H1 (cell line): ENCODE measurements around the gene FCER2. TPM values are rescaled to one million over a fixed set of nuclear protein-coding genes. Genes with fewer than 3 reads are reported as not detected.

Experiments
- CTCF ChIA-PET: fragments of 300-600 bp; sonication (Branson Sonifier 250); formaldehyde crosslinking; loops from one replicate; lab custom pipeline; 2021; ENCODE audit not compliant: partially characterized antibody; lab: Charles Lee
- POLR2A ChIA-PET: fragments of 300-600 bp; sonication (Branson Sonifier 250); formaldehyde crosslinking; loops from one replicate; lab custom pipeline; 2021; ENCODE audit warnings: inconsistent platforms; ENCODE audit not compliant: partially characterized antibody; lab: Charles Lee
- DNase-seq, 2 experiments: peaks; one replicate each; pipeline versions ENCODE4 v3.0.0 to v3.0.0-alpha.2; 2010 to 2022; ENCODE audit warnings: low spot score in 2 of 2, low read depth in 1 of 2, mixed read lengths in 1 of 2
- FAIRE-seq: peaks from 2 replicates; lab custom pipeline; 2011; peaks lifted over from hg19 to GRCh38; lab: Jason Lieb, UNC
- H2AFZ ChIP-seq: 2 replicates; pipeline ENCODE4 v1.8.1; 2012; ENCODE audit warnings: low read length, inconsistent platforms
- H2AK5ac ChIP-seq: 2 replicates; pipeline ENCODE4 v1.6.1; 2013; ENCODE audit warnings: low read depth, low read length
- H2BK120ac ChIP-seq: replicated peaks from 2 replicates; pipeline ENCODE3; 2013; ENCODE audit warnings: low read depth, low read length, inconsistent platforms
- H2BK12ac ChIP-seq: 2 replicates; pipeline ENCODE4 v1.6.1; 2013; ENCODE audit warnings: low read depth, low read length
- H2BK15ac ChIP-seq: 2 replicates; pipeline ENCODE4 v1.6.1; 2013; ENCODE audit warnings: low read length
- H2BK20ac ChIP-seq: 2 replicates; pipeline ENCODE4 v1.6.1; 2013; ENCODE audit warnings: low read length
- H2BK5ac ChIP-seq: 2 replicates; pipeline ENCODE4 v1.6.1; 2013; ENCODE audit warnings: low read depth, low read length
- H3K14ac ChIP-seq: 2 replicates; pipeline ENCODE4 v1.6.1; 2013; ENCODE audit warnings: inconsistent platforms; ENCODE audit not compliant: insufficient read length
- H3K18ac ChIP-seq: 2 replicates; pipeline ENCODE4 v1.6.1; 2013; ENCODE audit warnings: low read length; ENCODE audit errors: extremely low read depth
- H3K23ac ChIP-seq: 2 replicates; pipeline ENCODE4 v1.6.1; 2013; ENCODE audit warnings: inconsistent platforms; ENCODE audit not compliant: insufficient read length
- H3K23me2 ChIP-seq: 2 replicates; pipeline ENCODE4 v1.6.1; 2013; ENCODE audit warnings: low read depth, low read length
- H3K27ac ChIP-seq: 2 replicates; pipeline ENCODE4 v1.6.1; 2011; ENCODE audit warnings: low read depth, low read length, inconsistent platforms
- H3K27me3 ChIP-seq, 4 experiments: replicated peaks in 1 of 4; 1 replicate in 1 of 4; 2 replicates in 3 of 4; pipeline versions ENCODE4 v1.6.1 to v1.8.1; 2011 to 2013; ENCODE audit warnings: low read length in 3 of 4, mild to moderate bottlenecking in 3 of 4, inconsistent platforms in 2 of 4, mixed read lengths in 2 of 4, moderate library complexity in 1 of 4; ENCODE audit not compliant: control insufficient read depth in 3 of 4, insufficient read depth in 3 of 4; ENCODE audit errors: extremely low read depth in 1 of 4
- H3K36me3 ChIP-seq, 4 experiments: 2 replicates each; pipeline versions ENCODE4 v1.6.1 to v1.8.1; 2011 to 2013; ENCODE audit warnings: mild to moderate bottlenecking in 4 of 4, low read length in 3 of 4, moderate library complexity in 2 of 4, control low read depth in 1 of 4, inconsistent platforms in 1 of 4; ENCODE audit not compliant: insufficient read depth in 4 of 4, control insufficient read depth in 2 of 4
- H3K4ac ChIP-seq: replicated peaks from 2 replicates; pipeline ENCODE3; 2013; ENCODE audit warnings: low read length, low read depth, mixed read lengths, inconsistent platforms; ENCODE audit not compliant: insufficient read length
- H3K4me1 ChIP-seq, 4 experiments: replicated peaks in 1 of 4; 1 replicate in 1 of 4; 2 replicates in 3 of 4; pipeline versions ENCODE4 v1.6.1 to v1.8.1; 2011 to 2013; ENCODE audit warnings: low read length in 3 of 4, inconsistent platforms in 2 of 4, mixed read lengths in 1 of 4; ENCODE audit not compliant: insufficient read depth in 4 of 4, control insufficient read depth in 3 of 4
- H3K4me2 ChIP-seq, 2 experiments: 2 replicates each; pipeline versions ENCODE4 v1.6.1 to v1.8.1; 2011 to 2013; ENCODE audit warnings: low read depth in 2 of 2, low read length in 2 of 2, control low read depth in 1 of 2, inconsistent platforms in 1 of 2, mild to moderate bottlenecking in 1 of 2; ENCODE audit not compliant: insufficient read depth in 1 of 2
- H3K4me3 ChIP-seq, 4 experiments: fragments of 200-600, 300-600 bp in 1 of 4; sonication (generic), shearing (Covaris generic), sonication (Bioruptor Twin) in 1 of 4; 2 replicates each; pipeline versions ENCODE4 v1.5.1 to v1.8.1; 2011 to 2016; ENCODE audit warnings: low read length in 4 of 4, low read depth in 3 of 4, control low read depth in 2 of 4, inconsistent platforms in 2 of 4, mild to moderate bottlenecking in 2 of 4, mixed read lengths in 1 of 4, moderate library complexity in 1 of 4; ENCODE audit not compliant: insufficient read depth in 2 of 4; ENCODE audit errors: extremely low read depth in 1 of 4
- H3K56ac ChIP-seq: replicated peaks from 2 replicates; pipeline ENCODE3; 2013; ENCODE audit warnings: low read depth, mild to moderate bottlenecking, mixed read lengths, low read length, inconsistent platforms; ENCODE audit not compliant: insufficient read length
- H3K79me1 ChIP-seq: 2 replicates; pipeline ENCODE4 v1.6.1; 2013; ENCODE audit warnings: low read depth, low read length, control low read depth
- H3K79me2 ChIP-seq, 2 experiments: 2 replicates each; pipeline versions ENCODE4 v1.6.1 to v1.8.1; 2012 to 2013; ENCODE audit warnings: low read length in 2 of 2, mild to moderate bottlenecking in 2 of 2, inconsistent platforms in 1 of 2; ENCODE audit not compliant: insufficient read depth in 2 of 2, control insufficient read depth in 1 of 2
- H3K9ac ChIP-seq, 4 experiments: replicated peaks in 1 of 4; 1 replicate in 1 of 4; 2 replicates in 3 of 4; pipeline versions ENCODE4 v1.6.1 to v1.8.1; 2011 to 2013; ENCODE audit warnings: low read depth in 3 of 4, low read length in 3 of 4, control low read depth in 2 of 4, mild to moderate bottlenecking in 2 of 4, moderate library complexity in 2 of 4, inconsistent platforms in 1 of 4; ENCODE audit errors: extremely low read depth in 1 of 4
- H3K9me3 ChIP-seq, 2 experiments: 2 replicates each; pipeline versions ENCODE4 v1.6.1 to v1.8.1; 2012 to 2013; ENCODE audit warnings: mild to moderate bottlenecking in 2 of 2, moderate library complexity in 2 of 2, control low read depth in 1 of 2, inconsistent platforms in 1 of 2, low read depth in 1 of 2, low read length in 1 of 2, mixed read lengths in 1 of 2; ENCODE audit not compliant: insufficient read depth in 2 of 2
- H4K20me1 ChIP-seq, 2 experiments: replicated peaks in 1 of 2; 2 replicates each; pipeline versions ENCODE3 to v1.8.1; 2011 to 2013; ENCODE audit warnings: inconsistent platforms in 2 of 2, low read length in 2 of 2, mild to moderate bottlenecking in 1 of 2; ENCODE audit not compliant: insufficient read depth in 2 of 2, control insufficient read depth in 1 of 2
- H4K5ac ChIP-seq: 2 replicates; pipeline ENCODE4 v1.6.1; 2013; ENCODE audit warnings: low read length, low read depth, mixed read lengths, inconsistent platforms; ENCODE audit not compliant: insufficient read length
- H4K8ac ChIP-seq: 2 replicates; pipeline ENCODE4 v1.8.0; 2013; ENCODE audit warnings: mild to moderate bottlenecking, moderate library complexity, low read length, inconsistent platforms; ENCODE audit not compliant: insufficient read depth; ENCODE audit errors: extremely low read depth
- H4K91ac ChIP-seq: replicated peaks from 2 replicates; pipeline ENCODE3; 2013; ENCODE audit warnings: low read length, mixed read lengths, inconsistent platforms; ENCODE audit not compliant: insufficient read length
- BACH1 ChIP-seq: IDR thresholded peaks from 2 replicates; pipeline ENCODE4 v1.6.1; 2012; ENCODE audit warnings: low read length, improper control_type of control experiment
- CHD2 ChIP-seq: IDR thresholded peaks from 2 replicates; pipeline ENCODE4 v1.6.1; 2012; ENCODE audit warnings: low read length, improper control_type of control experiment
- GABPA ChIP-seq: IDR thresholded peaks from 2 replicates; pipeline ENCODE4 v1.6.1; 2011; ENCODE audit warnings: mild to moderate bottlenecking, low read length, moderate library complexity, borderline replicate concordance; ENCODE audit not compliant: insufficient read depth
- HDAC2 ChIP-seq, 2 experiments: fragments of 300-600 bp in 1 of 2; sonication (generic) in 1 of 2; IDR thresholded peaks; 2 replicates each; pipeline ENCODE4 v1.6.1; 2011 to 2012; ENCODE audit warnings: low read depth in 2 of 2, low read length in 2 of 2, mild to moderate bottlenecking in 2 of 2, moderate library complexity in 2 of 2, borderline replicate concordance in 1 of 2, inconsistent platforms in 1 of 2
- KDM5A ChIP-seq: fragments of 200-600 bp; IDR thresholded peaks from 2 replicates; pipeline ENCODE4 v1.7.1; 2012; ENCODE audit warnings: mild to moderate bottlenecking, low read length, inconsistent platforms, mixed read lengths
- NANOG ChIP-seq: IDR thresholded peaks from 2 replicates; pipeline ENCODE4 v1.6.1; 2011; ENCODE audit warnings: low read length, low read depth, mild to moderate bottlenecking, inconsistent platforms; ENCODE audit not compliant: insufficient read depth, poor library complexity, severe bottlenecking
- POLR2A ChIP-seq, 2 experiments: IDR thresholded peaks; 1 replicate in 1 of 2; 2 replicates in 1 of 2; pipeline ENCODE4 v1.6.1; 2011; ENCODE audit warnings: low read depth in 2 of 2, low read length in 2 of 2, mild to moderate bottlenecking in 2 of 2; ENCODE audit errors: control extremely low read depth in 1 of 2
- POLR2AphosphoS5 ChIP-seq: IDR thresholded peaks from 2 replicates; pipeline ENCODE4 v1.6.1; 2011; ENCODE audit warnings: low read depth, low read length
- RAD21 ChIP-seq, 2 experiments: IDR thresholded peaks in 1 of 2; conservative IDR thresholded peaks in 1 of 2; 2 replicates each; pipeline ENCODE4 v1.6.1; 2011; ENCODE audit warnings: low read depth in 2 of 2, low read length in 2 of 2, improper control_type of control experiment in 1 of 2, inconsistent platforms in 1 of 2, mild to moderate bottlenecking in 1 of 2, moderate library complexity in 1 of 2
- TBP ChIP-seq: IDR thresholded peaks from 2 replicates; pipeline ENCODE4 v1.6.1; 2011; ENCODE audit warnings: low read depth, low read length, improper control_type of control experiment
- YY1 ChIP-seq: IDR thresholded peaks from 2 replicates; pipeline ENCODE4 v1.6.1; 2011; ENCODE audit warnings: low read depth, mild to moderate bottlenecking, low read length
- WGBS, 2 experiments: shearing (Covaris generic) in 1 of 2; methylation state at CpG; one replicate each; pipeline versions ENCODE4 v1.1.6 to v1.1.7; 2013 to 2015; ENCODE audit warnings: low lambda C conversion rate in 2 of 2, mixed read lengths in 2 of 2, inconsistent platforms in 1 of 2, low coverage in 1 of 2, missing lambda C conversion rate in 1 of 2; ENCODE audit not compliant: insufficient replicate concordance in 2 of 2, insufficient coverage in 1 of 2, insufficient read length in 1 of 2; ENCODE audit errors: extremely low coverage in 1 of 2, missing lambda C conversion rate in 1 of 2; 5-methylcytosine and 5-hydroxymethylcytosine counted together
- polyA plus RNA-seq, 7 experiments: library from polyadenylated mRNA; depleted of rRNA in 3 of 7; stranded (reverse) in 5 of 7; unstranded in 2 of 7; fragments of >200 nt in 5 of 7; fragments of 200-250 nt in 2 of 7; gene quantifications; 1 replicate in 5 of 7; 2 replicates in 1 of 7; 4 replicates in 1 of 7; pipeline versions ENCODE4 v1.2.1 to v1.2.3, GENCODE V29; 2011 to 2013; ENCODE audit warnings: missing spikeins in 2 of 7, mixed read lengths in 2 of 7
- total RNA-seq: library from RNA; stranded (reverse); fragmentation: NEBNext Ultra II Directional; extraction: Animal tissue kit (Norgen Biotek cat#: 25700); gene quantifications from 2 replicates; pipeline ENCODE4 v1.2.1, GENCODE V29; 2021
- TF ChIP-seq, protein P1 (sequence below): IDR thresholded peaks from 2 replicates; pipeline ENCODE4 v1.6.1; 2012; ENCODE audit warnings: inconsistent platforms

The FCER2 gene
- total and polyA plus RNA-seq, 2 of the 8 experiments (the other 6 are each of a cell fraction or from before 2014, with no cell fraction given), result 0.67 TPM; not detected in 1

DNA sequence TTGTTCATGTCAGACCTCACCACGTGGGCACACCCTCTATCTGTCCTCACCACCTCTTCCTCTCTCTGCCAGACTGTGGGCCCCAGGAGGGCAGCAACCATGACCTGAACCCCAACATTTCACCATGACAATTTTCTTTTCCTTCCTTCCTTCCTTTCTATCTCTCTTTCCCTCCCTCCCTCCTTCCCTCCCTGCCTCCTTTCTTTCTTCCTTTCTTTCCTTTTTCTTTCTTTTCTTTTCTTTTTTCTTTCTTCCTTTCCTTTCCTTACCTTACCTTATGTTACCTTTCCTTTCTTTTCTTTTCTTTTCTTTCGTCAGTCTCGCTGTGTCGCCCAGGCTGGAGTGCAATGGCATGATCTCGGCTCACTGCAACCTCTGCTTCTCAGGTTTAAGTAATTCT is 8.7 kb upstream of the FCER2 start:
- ChIA-PET POLR2A (no interaction called here), CTCF (no interaction called here)
- H3K4me2 ChIP-seq, result no peak overlapping the region
- no peaks in the 10 kb centered on the region for H3K79me1 ChIP-seq
- no peak overlapping the region for H2AK5ac ChIP-seq
- H3K4me1 ChIP-seq, result no peaks in the 10 kb centered on the region; a peak in 1 of 7 replicates
- H3K14ac ChIP-seq, result no peak overlapping the region
- H4K20me1 ChIP-seq, result no peaks in the 10 kb centered on the region
- no peaks in the 10 kb centered on the region for H3K79me2 ChIP-seq
- no peak overlapping the region for H4K8ac ChIP-seq
- no peak overlapping the region for H3K18ac ChIP-seq
- H3K36me3 ChIP-seq, result no peaks in the 10 kb centered on the region
- no peak overlapping the region for H2BK12ac ChIP-seq
- no peak overlapping the region for H2BK15ac ChIP-seq
- 0 out of 2 replicates have a peak, but pooled peaks cover 1% of the 10 kb centered on the region for H3K23me2 ChIP-seq
- FAIRE-seq (no peak), DNase-seq (no peak)
- WGBS, 2 experiments, result 83% methylated on average over 5 of the region's 5 CpGs; no CpG with 5 or more reads in 1 of the 2 experiments
- H4K91ac ChIP-seq, result no peak overlapping the region
- no peak overlapping the region for H3K9ac ChIP-seq
- H3K9me3 ChIP-seq, result no peaks in the 10 kb centered on the region
- no peak overlapping the region for H4K5ac ChIP-seq
- no peak overlapping the region for H2BK120ac ChIP-seq
- H3K4me3 ChIP-seq, result no peak overlapping the region
- no peak overlapping the region for H3K4ac ChIP-seq
- no peaks in the 10 kb centered on the region; a peak in 1 of 7 replicates for H3K27me3 ChIP-seq
- no peak overlapping the region for H2BK20ac ChIP-seq
- H3K27ac ChIP-seq, result no peak overlapping the region
- H3K23ac ChIP-seq, result no peak overlapping the region
- H3K56ac ChIP-seq, result no peak overlapping the region
- H2AFZ ChIP-seq, result no peak overlapping the region
- no peak overlapping the region for H2BK5ac ChIP-seq
- no peak for TF ChIP-seq BACH1
- TF ChIP-seq TBP, result no peak
- TF ChIP-seq NANOG, result no peak
- TF ChIP-seq, protein P1, sequence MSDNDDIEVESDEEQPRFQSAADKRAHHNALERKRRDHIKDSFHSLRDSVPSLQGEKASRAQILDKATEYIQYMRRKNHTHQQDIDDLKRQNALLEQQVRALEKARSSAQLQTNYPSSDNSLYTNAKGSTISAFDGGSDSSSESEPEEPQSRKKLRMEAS, result no peak
- no peak for TF ChIP-seq POLR2A (IDR thresholded peaks at IDR 0.05; ENCODE audit: control extremely low read depth in 1 of 2, low read depth in 2 of 2, low read length in 2 of 2)
- TF ChIP-seq RAD21 (IDR thresholded peaks at IDR 0.05 in 1 of 2, conservative IDR thresholded peaks at IDR 0.05 in 1 of 2; ENCODE audit: low read depth in 2 of 2, low read length in 2 of 2), result no peak
- TF ChIP-seq GABPA, result no peak
- no peak for TF ChIP-seq HDAC2 (IDR thresholded peaks at IDR 0.05; ENCODE audit: borderline replicate concordance in 1 of 2, low read depth in 2 of 2, low read length in 2 of 2)
- TF ChIP-seq KDM5A, result no peak
- TF ChIP-seq CHD2, result no peak
- TF ChIP-seq POLR2AphosphoS5, result no peak
- no peak for TF ChIP-seq YY1
